Endothelial cell of umbilical vein (primary cell): Measurements from ENCODE around the gene GRM7. TPM values are rescaled to one million over a fixed set of nuclear protein-coding genes. Genes with fewer than 3 reads are reported as not detected.

ENCODE experiments used
- BruUV-seq: library from RNA; stranded (reverse); fragments of 400-500 nt; replicated peaks from 2 replicates; lab custom pipeline; 2021; lab: Mats Ljungman, UMichigan
- CTCF ChIA-PET: fragments of 300-600, 350-600 bp; sonication (Branson Sonifier 250); formaldehyde crosslinking; loops from one replicate; lab custom pipeline; 2021; ENCODE audit warnings: antibody characterized with exemption, inconsistent platforms; lab: Charles Lee
- POLR2A ChIA-PET: fragments of 300-600, 350-600 bp; sonication (Branson Sonifier 250); formaldehyde crosslinking; loops from one replicate; lab custom pipeline; 2021; ENCODE audit warnings: antibody characterized with exemption, inconsistent platforms; lab: Charles Lee
- DNase-seq: peaks from one replicate; pipeline ENCODE4 v3.0.0-alpha.2; 2011; ENCODE audit warnings: low read depth, low spot score
- FAIRE-seq: peaks from 2 replicates; lab custom pipeline; 2011; peaks lifted over from hg19 to GRCh38; lab: Jason Lieb, UNC
- H2AFZ ChIP-seq: 2 replicates; pipeline ENCODE4 v1.6.0; 2012; ENCODE audit warnings: low read depth, low read length, control low read depth, inconsistent platforms
- H3K27ac ChIP-seq: 2 replicates; pipeline ENCODE4 v1.5.1; 2011; ENCODE audit warnings: low read depth, mild to moderate bottlenecking, control low read depth, low read length, moderate library complexity; ENCODE audit not compliant: insufficient read depth
- H3K27me3 ChIP-seq, 2 experiments: 2 replicates each; pipeline versions ENCODE4 v1.6.0 to v1.6.1; 2011; ENCODE audit warnings: low read length in 2 of 2, mixed read lengths in 1 of 2; ENCODE audit not compliant: control insufficient read depth in 2 of 2, insufficient read depth in 2 of 2
- H3K36me3 ChIP-seq, 2 experiments: 2 replicates in 1 of 2; 3 replicates in 1 of 2; pipeline ENCODE4 v1.5.1; 2011; ENCODE audit warnings: low read length in 2 of 2, mild to moderate bottlenecking in 1 of 2, moderate library complexity in 1 of 2; ENCODE audit not compliant: control insufficient read depth in 2 of 2, insufficient read depth in 2 of 2; ENCODE audit errors: extremely low read depth in 1 of 2
- H3K4me1 ChIP-seq: 3 replicates; pipeline ENCODE4 v1.5.1; 2011; ENCODE audit warnings: mild to moderate bottlenecking, low read length; ENCODE audit not compliant: control insufficient read depth, insufficient read depth; ENCODE audit errors: extremely low read depth
- H3K4me2 ChIP-seq: 2 replicates; pipeline ENCODE4 v1.6.1; 2011; ENCODE audit warnings: low read length, control low read depth, mixed read lengths; ENCODE audit not compliant: insufficient read depth
- H3K4me3 ChIP-seq, 3 experiments: fragments of 200-600 bp in 1 of 3; sonication (generic), shearing (Covaris generic) in 1 of 3; replicated peaks in 1 of 3; 2 replicates each; pipeline ENCODE4 v1.5.1; 2011 to 2016; ENCODE audit warnings: control low read depth in 3 of 3, low read length in 3 of 3, mild to moderate bottlenecking in 2 of 3, inconsistent platforms in 1 of 3, low read depth in 1 of 3, moderate library complexity in 1 of 3; ENCODE audit not compliant: insufficient read depth in 1 of 3
- H3K79me2 ChIP-seq: 2 replicates; pipeline ENCODE4 v1.6.0; 2012; ENCODE audit warnings: low read length, inconsistent platforms; ENCODE audit not compliant: control insufficient read depth, insufficient read depth
- H3K9ac ChIP-seq: replicated peaks from 2 replicates; pipeline ENCODE3; 2011; ENCODE audit warnings: low read length, control low read depth; ENCODE audit not compliant: insufficient read depth; ENCODE audit errors: extremely low read depth
- H3K9me1 ChIP-seq: replicated peaks from 3 replicates; pipeline ENCODE4 v1.6.0; 2011; ENCODE audit warnings: mild to moderate bottlenecking, low read length; ENCODE audit not compliant: control insufficient read depth, insufficient read depth; ENCODE audit errors: extremely low read depth
- H3K9me3 ChIP-seq: replicated peaks from 2 replicates; pipeline ENCODE4 v1.5.1; 2012; ENCODE audit warnings: low read length, inconsistent platforms; ENCODE audit not compliant: control insufficient read depth, insufficient read depth
- H4K20me1 ChIP-seq: replicated peaks from 2 replicates; pipeline ENCODE3; 2011; ENCODE audit warnings: mild to moderate bottlenecking, low read length; ENCODE audit not compliant: control insufficient read depth, insufficient read depth; ENCODE audit errors: extremely low read depth
- EZH2 ChIP-seq: IDR thresholded peaks from 2 replicates; pipeline ENCODE4 v1.6.1; 2012; ENCODE audit warnings: borderline replicate concordance, low read depth, mild to moderate bottlenecking, moderate library complexity, low read length, inconsistent platforms; ENCODE audit not compliant: severe bottlenecking
- GATA2 ChIP-seq: IDR thresholded peaks from 2 replicates; pipeline ENCODE4 v1.7.0; 2011; ENCODE audit warnings: low read depth, mild to moderate bottlenecking, moderate library complexity, mixed read lengths, low read length; ENCODE audit not compliant: insufficient read length, insufficient read depth
- MYC ChIP-seq: IDR thresholded peaks from one replicate; pipeline ENCODE4 v1.6.1; 2011; ENCODE audit warnings: mild to moderate bottlenecking, low read depth, low read length
- dilution Hi-C: fragments of 300-500 bp; cut with MboI; formaldehyde crosslinking; loops from one replicate; pipeline ENCODE4 v1.15.0; 2019; ENCODE audit warnings: low sequenced_read_pairs; ENCODE audit not compliant: extremely low pct_ligation_motif_present
- intact Hi-C: fragments of 100-400 bp; cut with micrococcal nuclease; formaldehyde crosslinking; loops from one replicate; pipeline ENCODE4 v1.10.0; 2022
- polyA plus RNA-seq, 4 experiments: library from polyadenylated mRNA; depleted of rRNA in 3 of 4; stranded (reverse) in 3 of 4; unstranded in 1 of 4; fragments of >200 nt; gene quantifications; 2 replicates each; pipeline versions ENCODE4 v1.2.1 to v1.2.3, GENCODE V29; 2011 to 2012; ENCODE audit warnings: missing spikeins in 1 of 4
- total RNA-seq: library from RNA; stranded (reverse); gene quantifications from 2 replicates; pipeline ENCODE4 v1.2.3, GENCODE V29; 2021
- TF ChIP-seq, protein P1 (sequence below): IDR thresholded peaks from 2 replicates; pipeline ENCODE4 v1.6.1; 2011; ENCODE audit not compliant: insufficient read depth, insufficient read length
- TF ChIP-seq, protein P2 (sequence below), 2 donors: IDR thresholded peaks; 1 replicate in 1 of 2; 2 replicates in 1 of 2; pipeline ENCODE4 v1.5.1; 2011; ENCODE audit warnings: low read length in 2 of 2, mild to moderate bottlenecking in 2 of 2, moderate library complexity in 2 of 2, control low read depth in 1 of 2, inconsistent platforms in 1 of 2, low read depth in 1 of 2; ENCODE audit not compliant: insufficient read depth in 1 of 2; ENCODE audit errors: extremely low read depth in 1 of 2

Gene GRM7
- total and polyA plus RNA-seq, 2 donors (not counting 3 experiments of a cell fraction or from before 2014, with no cell fraction given), result 0.12 TPM; not detected in 1

GRCh38 chr3:7285505-7285904 lies 424.6 kb downstream of the GRM7 start:
- H4K20me1 ChIP-seq, result no peaks in the 10 kb centered on the region
- dilution Hi-C loops (no loop called here), intact Hi-C loops (loop anchor here (1.0 to 10.0 kb wide), 5 partner anchors 62 to 952 kb away; no protein-coding TSS in a partner anchor)
- no peak overlapping the region for H3K27ac ChIP-seq
- H3K4me1 ChIP-seq, result peaks cover 28% of the 10 kb centered on the region
- no peaks in the 10 kb centered on the region for H3K9me3 ChIP-seq
- ChIA-PET CTCF (interaction anchor here (0.9 to 3.1 kb wide), 7 partner anchors 11 to 421 kb away, joined by 3 to 13 read pairs (median 3); no protein-coding TSS in a partner anchor), POLR2A (no interaction called here)
- FAIRE-seq (no peak), DNase-seq (peak; percentile 49)
- H3K9me1 ChIP-seq, result no peaks in the 10 kb centered on the region
- H3K4me3 ChIP-seq, result no peak overlapping the region
- H3K9ac ChIP-seq, result no peak overlapping the region
- no TSS peak for BruUV-seq
- H3K4me2 ChIP-seq, result no peak overlapping the region
- no peaks in the 10 kb centered on the region for H3K79me2 ChIP-seq
- no peaks in the 10 kb centered on the region for H3K36me3 ChIP-seq
- TF ChIP-seq, protein P1, sequence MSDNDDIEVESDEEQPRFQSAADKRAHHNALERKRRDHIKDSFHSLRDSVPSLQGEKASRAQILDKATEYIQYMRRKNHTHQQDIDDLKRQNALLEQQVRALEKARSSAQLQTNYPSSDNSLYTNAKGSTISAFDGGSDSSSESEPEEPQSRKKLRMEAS, result no peak
- TF ChIP-seq GATA2 (no peak), EZH2 (no peak), MYC (no peak)
- TF ChIP-seq, protein P2, sequence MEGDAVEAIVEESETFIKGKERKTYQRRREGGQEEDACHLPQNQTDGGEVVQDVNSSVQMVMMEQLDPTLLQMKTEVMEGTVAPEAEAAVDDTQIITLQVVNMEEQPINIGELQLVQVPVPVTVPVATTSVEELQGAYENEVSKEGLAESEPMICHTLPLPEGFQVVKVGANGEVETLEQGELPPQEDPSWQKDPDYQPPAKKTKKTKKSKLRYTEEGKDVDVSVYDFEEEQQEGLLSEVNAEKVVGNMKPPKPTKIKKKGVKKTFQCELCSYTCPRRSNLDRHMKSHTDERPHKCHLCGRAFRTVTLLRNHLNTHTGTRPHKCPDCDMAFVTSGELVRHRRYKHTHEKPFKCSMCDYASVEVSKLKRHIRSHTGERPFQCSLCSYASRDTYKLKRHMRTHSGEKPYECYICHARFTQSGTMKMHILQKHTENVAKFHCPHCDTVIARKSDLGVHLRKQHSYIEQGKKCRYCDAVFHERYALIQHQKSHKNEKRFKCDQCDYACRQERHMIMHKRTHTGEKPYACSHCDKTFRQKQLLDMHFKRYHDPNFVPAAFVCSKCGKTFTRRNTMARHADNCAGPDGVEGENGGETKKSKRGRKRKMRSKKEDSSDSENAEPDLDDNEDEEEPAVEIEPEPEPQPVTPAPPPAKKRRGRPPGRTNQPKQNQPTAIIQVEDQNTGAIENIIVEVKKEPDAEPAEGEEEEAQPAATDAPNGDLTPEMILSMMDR (IDR thresholded peaks at IDR 0.05; ENCODE audit: extremely low read depth in 1 of 2, insufficient read depth in 1 of 2, low read depth in 1 of 2, low read length in 2 of 2), result peak in 1 of 2 donors; percentile 14
- no peak overlapping the region for H2AFZ ChIP-seq
- H3K27me3 ChIP-seq, result no peaks in the 10 kb centered on the region
